ENCODE results near the gene HMG20B.

The HMG20B gene

GRCh38 chr19:3548606-3549005 lies 24.1 kb upstream of the HMG20B start (continued):
- no peak for TF ChIP-seq GLIS3 (CRISPR knock-in tag; IDR thresholded peaks at IDR 0.05)
- TF ChIP-seq OSR1 (CRISPR knock-in tag; IDR thresholded peaks at IDR 0.05): no peak
- TF ChIP-seq TSHZ2 (CRISPR knock-in tag; IDR thresholded peaks at IDR 0.05): no peak
- TF ChIP-seq TCF4 (CRISPR knock-in tag; IDR thresholded peaks at IDR 0.05; ENCODE audit: borderline replicate concordance): no peak
- TF ChIP-seq PATZ1 (CRISPR knock-in tag; IDR thresholded peaks at IDR 0.05; ENCODE audit: borderline replicate concordance): no peak
- no peak for TF ChIP-seq ISL1 (CRISPR knock-in tag; IDR thresholded peaks at IDR 0.05)

- ATAC-seq: no peak
- no peak for TF ChIP-seq OSR1 (CRISPR knock-in tag; IDR thresholded peaks at IDR 0.05)
- TF ChIP-seq CSRNP3 (CRISPR knock-in tag; IDR thresholded peaks at IDR 0.05): no peak
- no peak for TF ChIP-seq ZNF565 (CRISPR knock-in tag; conservative IDR thresholded peaks at IDR 0.05; ENCODE audit: low read depth)
- TF ChIP-seq BACH2 (CRISPR knock-in tag; IDR thresholded peaks at IDR 0.05; ENCODE audit: borderline replicate concordance): no peak
- no peak for TF ChIP-seq CSDC2 (CRISPR knock-in tag; IDR thresholded peaks at IDR 0.05)
- TF ChIP-seq GLIS3 (CRISPR knock-in tag; IDR thresholded peaks at IDR 0.05): no peak
- no peak for TF ChIP-seq ISL1 (CRISPR knock-in tag; IDR thresholded peaks at IDR 0.05)
- no peak for TF ChIP-seq CREB5 (CRISPR knock-in tag; IDR thresholded peaks at IDR 0.05; ENCODE audit: low read depth)
- no peak for TF ChIP-seq RARB (CRISPR knock-in tag; IDR thresholded peaks at IDR 0.05)
- no peak for TF ChIP-seq ZFP3 (CRISPR knock-in tag; IDR thresholded peaks at IDR 0.05)
- no peak for TF ChIP-seq SNAI2 (CRISPR knock-in tag; IDR thresholded peaks at IDR 0.05)
These were observed 22.9 kb upstream of the HMG20B start for GRCh38 chr19:3549816-3550215.

GRCh38 chr19:3550947-3551791 lies 21.6 kb upstream of the HMG20B start:
- TF ChIP-seq ESRRG (CRISPR knock-in tag; IDR thresholded peaks at IDR 0.05) (no peak), ZNF8 (CRISPR knock-in tag; IDR thresholded peaks at IDR 0.05) (no peak), ZFP30 (CRISPR knock-in tag; IDR thresholded peaks at IDR 0.05) (no peak), CSDC2 (CRISPR knock-in tag; IDR thresholded peaks at IDR 0.05) (no peak)
- ATAC-seq: no peak

- no peak for ATAC-seq
- TF ChIP-seq CREB5 (CRISPR knock-in tag; IDR thresholded peaks at IDR 0.05; ENCODE audit: low read depth): no peak
- no peak for TF ChIP-seq CSRNP3 (CRISPR knock-in tag; IDR thresholded peaks at IDR 0.05)
- TF ChIP-seq ESRRG (CRISPR knock-in tag; IDR thresholded peaks at IDR 0.05): no peak
- TF ChIP-seq OSR1 (CRISPR knock-in tag; IDR thresholded peaks at IDR 0.05): no peak
- TF ChIP-seq POU6F1 (CRISPR knock-in tag; IDR thresholded peaks at IDR 0.05; ENCODE audit: borderline replicate concordance, low read depth): no peak
- TF ChIP-seq ZFP30 (CRISPR knock-in tag; IDR thresholded peaks at IDR 0.05): no peak
- no peak for TF ChIP-seq PATZ1 (CRISPR knock-in tag; IDR thresholded peaks at IDR 0.05; ENCODE audit: borderline replicate concordance)
- no peak for TF ChIP-seq ZNF8 (CRISPR knock-in tag; IDR thresholded peaks at IDR 0.05)
- TF ChIP-seq ZC3H10 (CRISPR knock-in tag; IDR thresholded peaks at IDR 0.05): no peak
- TF ChIP-seq ARNTL (CRISPR knock-in tag; IDR thresholded peaks at IDR 0.05; ENCODE audit: borderline replicate concordance, low read depth): no peak
- TF ChIP-seq GLIS3 (CRISPR knock-in tag; IDR thresholded peaks at IDR 0.05): no peak
- TF ChIP-seq TOX (CRISPR knock-in tag; IDR thresholded peaks at IDR 0.05; ENCODE audit: borderline replicate concordance): no peak
- no peak for TF ChIP-seq BACH2 (CRISPR knock-in tag; IDR thresholded peaks at IDR 0.05; ENCODE audit: borderline replicate concordance)
These were observed 21.0 kb upstream of the HMG20B start for GRCh38 chr19:3551792-3552095.

Data from SK-N-SH treated with all-trans-retinoic acid at 6 μM for 48 hours (cell line).